ENCODE results near the gene CISH.

Gene CISH

GRCh38 chr3:50617096-50617791 lies 5.7 kb upstream of the CISH start, which contains the start of gene MAPKAPK3:
Gene MAPKAPK3 (plus strand): TSS chr3:50617151. CDS start chr3:50617566, 415 bp downstream.
- peak within 1 kb of the TSS; percentile 68 for H3K27ac ChIP-seq (ENCODE audit: poor library complexity, severe bottlenecking)
- no peaks in the 10 kb centered on the region for H3K27me3 ChIP-seq (ENCODE audit: insufficient read depth, poor library complexity, severe bottlenecking)
- peak within 1 kb of the TSS; percentile 69 for H3K4me3 ChIP-seq (ENCODE audit: severe bottlenecking)
- peak; percentile 23 for ATAC-seq (ENCODE audit: low read depth)
- H3K9me3 ChIP-seq (ENCODE audit: severe bottlenecking): no peaks in the 10 kb centered on the region
- no peak for DNase-seq (ENCODE audit: low spot score)
- peaks cover 13% of the 10 kb centered on the region for H3K36me3 ChIP-seq (ENCODE audit: low read depth)
- H3K4me1 ChIP-seq (ENCODE audit: insufficient read depth, poor library complexity, severe bottlenecking): peaks cover 5% of the 10 kb centered on the region
- TF ChIP-seq CTCF (IDR thresholded peaks at IDR 0.05; ENCODE audit: poor library complexity, severe bottlenecking): no peak

DNA sequence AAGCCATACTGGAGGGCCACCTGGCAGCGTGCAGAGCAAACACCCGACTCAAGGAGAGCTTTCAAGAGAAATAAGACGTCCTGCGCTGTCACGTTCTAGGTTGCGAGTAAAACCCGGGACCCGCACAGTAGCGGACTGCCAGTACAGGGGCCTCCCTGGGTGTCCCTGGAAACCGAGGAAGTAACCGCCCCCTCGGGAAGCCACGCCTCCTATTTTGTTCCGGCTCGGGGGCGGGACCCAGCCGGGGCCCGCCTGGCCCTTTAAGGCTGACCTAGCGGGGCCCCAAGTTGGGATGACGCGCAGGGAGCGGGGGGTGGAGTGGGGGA lies 5.2 kb upstream of the CISH start:
- Histone ChIP-seq H3K9me3 (ENCODE audit: severe bottlenecking) (no peaks in the 10 kb centered on the region), H3K4me1 (ENCODE audit: insufficient read depth, poor library complexity, severe bottlenecking) (peaks cover 6% of the 10 kb centered on the region), H3K27ac (ENCODE audit: poor library complexity, severe bottlenecking) (peak overlapping the region; percentile 68), H3K27me3 (ENCODE audit: insufficient read depth, poor library complexity, severe bottlenecking) (no peaks in the 10 kb centered on the region), H3K4me3 (ENCODE audit: severe bottlenecking) (peak overlapping the region; percentile 69), H3K36me3 (ENCODE audit: low read depth) (peaks cover 9% of the 10 kb centered on the region)
- DNase-seq (ENCODE audit: low spot score) (peak; percentile 86), ATAC-seq (ENCODE audit: low read depth) (peak; percentile 56)
- TF ChIP-seq CTCF (IDR thresholded peaks at IDR 0.05; ENCODE audit: poor library complexity, severe bottlenecking): no peak

DNA sequence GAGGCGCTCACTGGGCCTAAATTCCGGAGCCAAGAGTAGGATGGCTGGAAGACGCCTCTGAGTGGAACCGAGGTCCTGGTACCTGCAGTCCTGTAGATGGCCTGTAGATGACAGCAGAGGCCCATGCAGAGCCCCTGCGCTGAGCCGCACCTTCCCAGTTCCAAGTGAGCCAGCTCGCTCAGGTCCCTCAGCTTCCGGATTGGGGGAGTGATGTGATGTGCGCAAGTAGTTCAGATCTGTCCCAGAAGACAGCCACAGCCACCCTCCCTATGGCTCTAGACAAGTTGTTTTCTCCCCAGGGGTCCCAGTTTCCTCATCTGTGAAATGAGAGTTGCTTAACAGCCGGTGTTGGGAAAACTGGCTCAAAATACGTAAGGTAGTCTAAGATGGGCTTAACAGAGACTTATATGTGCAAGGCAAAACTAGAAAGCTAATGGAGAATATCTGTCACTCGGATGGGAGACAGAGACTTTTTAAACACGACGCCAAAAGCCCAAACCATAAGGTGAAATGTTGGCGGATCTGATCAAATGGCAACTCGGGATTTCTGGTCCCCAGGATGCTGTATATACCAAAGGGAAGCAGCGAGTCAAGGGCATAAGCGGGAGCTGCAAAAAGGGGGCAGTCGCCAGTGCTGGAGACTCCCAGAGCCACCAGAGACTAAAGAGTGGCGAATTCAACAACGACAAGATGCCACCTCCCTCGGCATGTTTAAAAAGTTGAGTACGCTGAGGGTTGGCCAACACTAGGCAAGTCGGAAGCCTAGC lies 4.6 kb upstream of the CISH start:
- DNase-seq (ENCODE audit: low spot score) (no peak), ATAC-seq (ENCODE audit: low read depth) (peak; percentile 24)
- TF ChIP-seq CTCF (IDR thresholded peaks at IDR 0.05; ENCODE audit: poor library complexity, severe bottlenecking): peak; percentile 99
- Histone ChIP-seq H3K27me3 (ENCODE audit: insufficient read depth, poor library complexity, severe bottlenecking) (no peaks in the 10 kb centered on the region), H3K4me1 (ENCODE audit: insufficient read depth, poor library complexity, severe bottlenecking) (peaks cover 6% of the 10 kb centered on the region), H3K9me3 (ENCODE audit: severe bottlenecking) (no peaks in the 10 kb centered on the region), H3K27ac (ENCODE audit: poor library complexity, severe bottlenecking) (peak overlapping the region; percentile 68), H3K36me3 (ENCODE audit: low read depth) (peaks cover 9% of the 10 kb centered on the region), H3K4me3 (ENCODE audit: severe bottlenecking) (peak overlapping the region; percentile 69)

- H3K27me3 ChIP-seq (ENCODE audit: insufficient read depth, poor library complexity, severe bottlenecking): no peaks in the 10 kb centered on the region
- H3K9me3 ChIP-seq (ENCODE audit: severe bottlenecking): no peaks in the 10 kb centered on the region
- no peak for ATAC-seq (ENCODE audit: low read depth)
- DNase-seq (ENCODE audit: low spot score): no peak
- peaks cover 6% of the 10 kb centered on the region for H3K36me3 ChIP-seq (ENCODE audit: low read depth)
- H3K27ac ChIP-seq (ENCODE audit: poor library complexity, severe bottlenecking): no peak overlapping the region
- peaks cover 13% of the 10 kb centered on the region for H3K4me1 ChIP-seq (ENCODE audit: insufficient read depth, poor library complexity, severe bottlenecking)
- no peak overlapping the region for H3K4me3 ChIP-seq (ENCODE audit: severe bottlenecking)
- no peak for TF ChIP-seq CTCF (IDR thresholded peaks at IDR 0.05; ENCODE audit: poor library complexity, severe bottlenecking)
Measured at GRCh38 chr3:50615190-50615589, 3.6 kb upstream of the CISH start.

All from RWPE2 (cell line).